Type B pancreatic cell (in vitro differentiated cells): ENCODE data around the gene CTNNA3. TPM values are rescaled to one million over a fixed set of nuclear protein-coding genes. Genes with fewer than 3 reads are reported as not detected.

Experiments
- DNase-seq: peaks from one replicate; pipeline ENCODE4 v3.0.0; 2021; ENCODE audit warnings: mixed read lengths; ENCODE audit not compliant: unreplicated experiment; ENCODE audit errors: extremely low spot score
- H3K27ac Mint-ChIP-seq: 2 replicates; pipeline ENCODE4 v1.8.0; 2021; ENCODE audit warnings: mild to moderate bottlenecking, mixed read lengths
- H3K27me3 Mint-ChIP-seq: 2 replicates; pipeline ENCODE4 v1.8.0; 2021; ENCODE audit warnings: mixed read lengths
- H3K36me3 Mint-ChIP-seq: 2 replicates; pipeline ENCODE4 v1.8.0; 2021; ENCODE audit warnings: mixed read lengths
- H3K4me1 Mint-ChIP-seq: one replicate; pipeline ENCODE4 v1.8.0; 2021; ENCODE audit warnings: mixed read lengths; ENCODE audit not compliant: unreplicated experiment
- H3K4me3 Mint-ChIP-seq: 2 replicates; pipeline ENCODE4 v1.8.0; 2021; ENCODE audit warnings: mild to moderate bottlenecking, mixed read lengths
- H3K9me3 Mint-ChIP-seq: 2 replicates; pipeline ENCODE4 v1.8.0; 2021; ENCODE audit warnings: mixed read lengths
- CTCF ChIP-seq: fragments of 200-600 bp; sonication (generic); conservative IDR thresholded peaks from 2 replicates; pipeline ENCODE4 v1.5.0; 2021; ENCODE audit warnings: antibody characterized with exemption, mild to moderate bottlenecking
- total RNA-seq: library from RNA; stranded (reverse); gene quantifications from 2 replicates; pipeline ENCODE4 v1.2.1, GENCODE V29; 2021; ENCODE audit warnings: low replicate concordance

CTNNA3 gene
- total RNA-seq, 1 donor from 2014 or later = 2.6 TPM

DNA sequence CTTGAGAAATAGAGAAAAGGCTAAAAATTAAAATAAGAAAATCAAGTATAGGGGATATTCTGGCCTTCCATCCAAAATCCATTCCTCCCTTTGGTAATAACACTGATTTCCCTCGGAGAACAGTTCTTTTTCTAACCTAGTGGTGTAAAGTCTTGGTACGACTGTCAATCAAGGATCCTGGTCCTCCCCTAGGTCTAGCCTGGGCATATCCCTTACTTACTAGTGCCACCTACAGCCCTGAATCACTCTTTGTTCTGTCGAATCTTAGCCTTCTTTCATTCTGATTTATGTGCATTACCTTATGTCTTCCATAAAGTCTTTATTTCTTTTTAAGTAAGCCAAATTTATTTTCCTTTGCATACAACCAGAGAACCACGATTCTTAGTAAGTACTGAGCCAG is 1068.8 kb downstream of the CTNNA3 start:
- no peak overlapping the region for H3K4me3 Mint-ChIP-seq
- peaks cover 4% of the 10 kb centered on the region for H3K9me3 Mint-ChIP-seq
- peaks cover 9% of the 10 kb centered on the region for H3K4me1 Mint-ChIP-seq
- DNase-seq = no peak
- no peaks in the 10 kb centered on the region for H3K36me3 Mint-ChIP-seq
- TF ChIP-seq CTCF = peak; percentile 39
- no peak overlapping the region for H3K27ac Mint-ChIP-seq
- H3K27me3 Mint-ChIP-seq = no peaks in the 10 kb centered on the region

GRCh38 chr10:66625709-66626590 is 1070.0 kb downstream of the CTNNA3 start:
- H3K4me3 Mint-ChIP-seq = no peak overlapping the region
- DNase-seq = no peak
- no peak overlapping the region for H3K27ac Mint-ChIP-seq
- H3K27me3 Mint-ChIP-seq = no peaks in the 10 kb centered on the region
- no peaks in the 10 kb centered on the region for H3K36me3 Mint-ChIP-seq
- H3K9me3 Mint-ChIP-seq = peaks cover 4% of the 10 kb centered on the region
- no peak for TF ChIP-seq CTCF
- H3K4me1 Mint-ChIP-seq = peaks cover 9% of the 10 kb centered on the region

DNA sequence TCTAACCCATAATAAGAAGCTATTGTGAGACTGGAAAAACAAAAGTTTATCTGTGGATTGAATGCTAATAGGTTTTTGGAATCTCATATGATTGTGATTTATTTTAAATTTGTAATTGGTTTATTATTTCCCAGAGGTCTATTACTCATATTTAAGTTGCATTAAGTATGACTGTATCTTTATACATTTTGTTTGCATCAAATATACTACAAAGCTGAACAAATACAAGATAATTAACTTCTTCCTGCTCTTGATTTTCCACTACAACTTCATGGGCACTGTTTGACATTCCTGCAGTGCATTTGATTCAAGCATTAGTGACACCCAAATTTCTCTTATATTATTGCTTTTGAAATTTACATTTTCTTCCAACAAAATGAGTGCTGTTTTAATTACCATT is 1073.9 kb downstream of the CTNNA3 start:
- H3K36me3 Mint-ChIP-seq = no peaks in the 10 kb centered on the region
- no peaks in the 10 kb centered on the region for H3K27me3 Mint-ChIP-seq
- no peak overlapping the region for H3K4me3 Mint-ChIP-seq
- DNase-seq = no peak
- H3K27ac Mint-ChIP-seq = no peak overlapping the region
- peaks cover 4% of the 10 kb centered on the region for H3K9me3 Mint-ChIP-seq
- TF ChIP-seq CTCF = no peak
- H3K4me1 Mint-ChIP-seq = no peaks in the 10 kb centered on the region

- DNase-seq = no peak
- Mint-ChIP-seq H3K27me3 (no peaks in the 10 kb centered on the region), H3K27ac (no peak overlapping the region), H3K36me3 (no peaks in the 10 kb centered on the region), H3K9me3 (no peaks in the 10 kb centered on the region), H3K4me3 (no peak overlapping the region), H3K4me1 (no peaks in the 10 kb centered on the region)
- TF ChIP-seq CTCF = no peak
Measured at GRCh38 chr10:66604195-66604594, 1091.8 kb downstream of the CTNNA3 start.

GRCh38 chr10:66591865-66592264 is 1104.1 kb downstream of the CTNNA3 start:
- Mint-ChIP-seq H3K27ac (no peak overlapping the region), H3K27me3 (no peaks in the 10 kb centered on the region), H3K4me3 (no peak overlapping the region), H3K9me3 (no peaks in the 10 kb centered on the region), H3K4me1 (no peaks in the 10 kb centered on the region), H3K36me3 (no peaks in the 10 kb centered on the region)
- DNase-seq = no peak
- no peak for TF ChIP-seq CTCF
